Measurements from ENCODE around the gene GAB2.

The GAB2 gene

DNA sequence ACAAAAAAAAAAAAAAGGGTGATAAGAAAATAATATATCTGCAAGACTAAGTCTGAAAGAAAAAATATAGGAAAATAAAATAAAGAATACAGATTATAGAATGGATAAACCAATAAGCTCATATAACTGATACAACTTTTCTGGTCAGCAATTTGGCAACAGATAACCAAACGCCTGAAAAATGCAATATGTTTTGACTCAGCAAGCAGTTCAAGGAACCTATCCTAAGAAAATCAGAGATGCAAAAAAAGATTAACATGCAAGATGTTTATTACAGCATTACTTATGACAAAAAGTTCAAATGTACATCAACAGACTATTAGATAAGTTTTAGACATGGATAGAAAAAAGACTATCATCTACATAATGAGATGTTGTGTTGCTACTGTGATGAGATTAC lies 27.1 kb upstream of the GAB2 start:
- no peak for TF ChIP-seq CTCF (conservative IDR thresholded peaks at IDR 0.05; ENCODE audit: control insufficient read depth, insufficient read depth, low read depth, low read length)
- H3K4me3 ChIP-seq (ENCODE audit: control insufficient read depth, low read depth, low read length), result no peak overlapping the region
- DNase-seq (ENCODE audit: low read depth), result no peak

DNA sequence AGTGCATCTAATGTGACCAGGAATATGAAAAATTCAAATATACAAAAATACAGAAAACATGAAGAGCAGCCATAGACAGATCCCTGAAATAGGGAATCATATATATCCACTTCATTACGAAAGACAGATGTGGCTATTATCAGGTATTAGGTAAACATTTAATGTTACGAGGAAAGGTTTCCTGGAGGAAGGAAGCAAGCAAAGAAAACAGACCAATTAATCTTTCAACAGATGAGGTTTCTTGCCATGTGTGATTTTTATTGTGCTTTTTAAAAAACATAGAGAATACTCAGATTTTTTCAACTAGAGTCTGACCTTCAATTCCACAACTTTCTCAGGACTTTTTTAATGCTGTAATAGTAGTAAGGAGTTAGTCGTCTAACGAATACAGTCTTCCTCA lies 24.3 kb upstream of the GAB2 start:
- H3K4me3 ChIP-seq (ENCODE audit: control insufficient read depth, low read depth, low read length), result no peak overlapping the region
- TF ChIP-seq CTCF (conservative IDR thresholded peaks at IDR 0.05; ENCODE audit: control insufficient read depth, insufficient read depth, low read depth, low read length), result no peak
- no peak for DNase-seq (ENCODE audit: low read depth)

DNA sequence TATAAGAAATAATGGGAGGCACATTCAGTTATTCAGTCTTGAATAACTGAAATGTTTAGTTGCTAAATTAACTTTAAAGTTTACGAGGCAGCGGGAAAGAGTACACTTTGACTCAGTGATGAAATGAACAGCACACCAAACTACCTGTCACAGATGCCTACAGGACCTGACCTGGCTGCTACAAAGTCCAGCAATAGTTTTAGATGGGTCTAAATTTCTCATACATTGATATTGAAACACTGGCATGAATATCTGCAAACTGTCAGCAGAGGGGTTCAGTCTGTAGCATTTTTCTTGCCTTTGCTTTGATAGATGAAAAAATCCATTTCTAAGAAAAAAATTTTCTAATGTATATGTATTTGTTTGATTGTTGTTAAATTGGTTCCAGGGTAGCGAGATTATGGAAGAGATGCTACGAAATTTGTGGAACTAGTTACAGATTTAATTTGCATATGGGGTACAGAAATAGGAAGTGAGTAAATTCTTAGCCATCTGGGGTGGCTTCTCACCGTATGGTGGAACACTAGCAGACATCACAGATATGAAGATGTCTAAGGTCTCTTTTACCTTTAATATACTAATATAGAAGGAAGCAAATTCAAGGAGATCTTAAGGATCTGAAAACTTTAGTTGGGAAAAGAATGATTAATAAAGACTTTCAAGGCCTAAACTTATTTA lies 20.8 kb upstream of the GAB2 start:
- no peak for TF ChIP-seq CTCF (conservative IDR thresholded peaks at IDR 0.05; ENCODE audit: control insufficient read depth, insufficient read depth, low read depth, low read length)
- H3K4me3 ChIP-seq (ENCODE audit: control insufficient read depth, low read depth, low read length), result no peak overlapping the region
- no peak for DNase-seq (ENCODE audit: low read depth)

DNA sequence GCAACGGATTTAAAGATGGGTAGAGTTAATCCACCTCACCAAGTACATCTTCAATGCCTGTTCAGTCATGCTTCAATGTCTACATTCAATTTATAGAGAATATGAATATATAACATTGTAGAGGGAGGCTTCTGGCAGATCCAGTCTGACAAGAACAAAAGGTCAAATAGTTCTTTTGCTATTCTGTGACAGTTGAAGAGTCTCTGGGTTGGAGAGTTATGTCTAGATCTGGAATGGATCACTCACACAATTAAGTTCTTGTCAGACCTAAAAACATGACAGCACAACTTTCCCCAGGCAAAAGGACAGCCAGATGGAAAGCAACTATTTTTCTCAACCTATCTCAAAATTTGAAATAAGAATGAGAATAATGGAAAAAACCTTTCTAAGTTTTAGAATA lies 15.3 kb upstream of the GAB2 start:
- DNase-seq (ENCODE audit: low read depth), result no peak
- H3K4me3 ChIP-seq (ENCODE audit: control insufficient read depth, low read depth, low read length), result no peak overlapping the region
- no peak for TF ChIP-seq CTCF (conservative IDR thresholded peaks at IDR 0.05; ENCODE audit: control insufficient read depth, insufficient read depth, low read depth, low read length)

DNA sequence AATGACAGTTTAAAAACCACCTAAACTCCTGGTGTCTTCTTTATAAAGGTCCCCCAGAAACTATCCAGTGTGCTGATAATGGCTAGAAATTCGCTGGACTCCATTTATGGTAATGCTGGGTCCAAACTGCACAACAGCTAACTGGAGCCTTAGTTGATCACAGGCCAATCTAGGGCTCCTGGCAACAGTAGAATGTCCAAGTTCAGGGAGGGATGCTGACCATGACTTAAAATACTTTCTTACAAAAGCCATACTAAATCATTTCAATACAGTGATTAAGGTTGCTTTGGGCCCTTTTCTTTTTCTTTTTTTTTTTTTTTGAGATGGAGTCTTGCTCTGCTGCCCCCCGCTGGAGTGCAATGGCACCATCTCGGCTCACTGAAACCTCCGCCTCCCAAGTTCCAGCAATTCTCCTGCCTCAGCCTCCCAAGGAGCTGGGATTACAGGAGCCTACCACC lies 14.5 kb upstream of the GAB2 start:
- H3K4me3 ChIP-seq (ENCODE audit: control insufficient read depth, low read depth, low read length), result no peak overlapping the region
- peak; percentile 39 for DNase-seq (ENCODE audit: low read depth)
- TF ChIP-seq CTCF (conservative IDR thresholded peaks at IDR 0.05; ENCODE audit: control insufficient read depth, insufficient read depth, low read depth, low read length), result peak; percentile 46

GRCh38 chr11:78429660-78430059 lies 12.0 kb upstream of the GAB2 start:
- no peak for DNase-seq (ENCODE audit: low read depth)
- no peak overlapping the region for H3K4me3 ChIP-seq (ENCODE audit: control insufficient read depth, low read depth, low read length)
- TF ChIP-seq CTCF (conservative IDR thresholded peaks at IDR 0.05; ENCODE audit: control insufficient read depth, insufficient read depth, low read depth, low read length), result no peak

DNA sequence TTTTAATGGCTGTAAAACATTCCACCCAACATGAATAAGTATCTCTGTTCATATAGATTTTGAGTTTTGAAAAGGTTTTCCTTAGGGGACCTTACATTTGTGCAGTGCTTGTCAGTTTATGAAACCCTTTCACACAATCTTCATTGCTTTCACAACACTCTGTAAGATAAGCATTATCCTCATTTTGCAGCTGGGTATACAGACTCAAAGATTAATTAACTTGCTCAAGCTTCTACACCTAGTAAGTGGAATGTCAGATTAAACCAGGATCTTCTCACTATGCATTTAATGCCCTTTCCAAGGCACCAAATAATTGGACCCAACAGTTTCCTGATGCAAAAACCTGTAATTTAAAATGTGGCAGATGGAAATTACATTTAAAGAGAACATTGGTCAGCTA lies 11.6 kb upstream of the GAB2 start:
- no peak for DNase-seq (ENCODE audit: low read depth)
- no peak overlapping the region for H3K4me3 ChIP-seq (ENCODE audit: control insufficient read depth, low read depth, low read length)
- no peak for TF ChIP-seq CTCF (conservative IDR thresholded peaks at IDR 0.05; ENCODE audit: control insufficient read depth, insufficient read depth, low read depth, low read length)
